ENCODE results near the gene SERPINB7. TPM values are rescaled to one million over a fixed set of nuclear protein-coding genes. Genes with fewer than 3 reads are reported as not detected.

The SERPINB7 gene
- total RNA-seq, 1 experiment from 2014 or later = not detected

GRCh38 chr18:63765837-63766236 lies 9.4 kb upstream of the SERPINB7 start (continued):
- no peak for TF ChIP-seq ZBTB33 (IDR thresholded peaks at IDR 0.05; ENCODE audit: extremely low read depth, insufficient replicate concordance, low read length)

GRCh38 chr18:63773551-63773950 lies 1.7 kb upstream of the SERPINB7 start:
- DNase-seq (ENCODE audit: low read depth, low spot score) (no peak), ATAC-seq (no peak)

More at GRCh38 chr18:63773551-63773950, 1.7 kb upstream of the SERPINB7 start:
- intact Hi-C loops (cut with micrococcal nuclease) = no loop called here
- ChIA-PET CTCF (no interaction called here), RAD21 (ENCODE audit: low non-redundant PET in 1 of 2, low total read pairs in 2 of 2, uncharacterized antibody in 2 of 2, unreplicated experiment in 2 of 2) (no interaction called here), POLR2A (no interaction called here)
- H3K36me3 ChIP-seq (ENCODE audit: control insufficient read depth in 1 of 2, insufficient read depth in 2 of 2, low read length in 2 of 2) = no peaks in the 10 kb centered on the region
- no peak overlapping the region for H3K4me3 ChIP-seq (replicated peaks in 1 of 2; ENCODE audit: low read depth in 1 of 2, low read length in 2 of 2)
- H3K79me2 ChIP-seq (ENCODE audit: insufficient read depth, low read length) = no peaks in the 10 kb centered on the region
- H2AFZ ChIP-seq (ENCODE audit: low read depth, low read length, poor library complexity, severe bottlenecking) = no peak overlapping the region
- no TSS peak for BruUV-seq (replicated peaks)
- no peaks in the 10 kb centered on the region for H3K9me3 ChIP-seq (ENCODE audit: control insufficient read depth in 1 of 2, insufficient read depth in 1 of 2, low read depth in 1 of 2, low read length in 2 of 2)
- no peak for TF ChIP-seq SRF (IDR thresholded peaks at IDR 0.05; ENCODE audit: low read depth)
- no peak for TF ChIP-seq ZFX (IDR thresholded peaks at IDR 0.05)
- no peak for TF ChIP-seq ZNF274 (IDR thresholded peaks at IDR 0.05; ENCODE audit: low read depth, low read length)
- TF ChIP-seq POLR2A (IDR thresholded peaks at IDR 0.05; ENCODE audit: borderline replicate concordance, extremely low read depth, insufficient read depth, insufficient read length) = no peak
- TF ChIP-seq SP1 (IDR thresholded peaks at IDR 0.05; ENCODE audit: low read depth) = no peak
- no peak for TF ChIP-seq RAD21 (IDR thresholded peaks at IDR 0.05; ENCODE audit: low read depth)
- TF ChIP-seq FOSL1 (IDR thresholded peaks at IDR 0.05; ENCODE audit: low read depth) = no peak
- no peak for TF ChIP-seq TCF7L2 (IDR thresholded peaks at IDR 0.05; ENCODE audit: borderline replicate concordance, extremely low read depth, insufficient read depth, insufficient read length)
- TF ChIP-seq MAX (IDR thresholded peaks at IDR 0.05) = no peak
- TF ChIP-seq EZH2 (IDR thresholded peaks at IDR 0.05) = no peak
- TF ChIP-seq JUND (IDR thresholded peaks at IDR 0.05) = no peak
- TF ChIP-seq EGR1 (IDR thresholded peaks at IDR 0.05; ENCODE audit: low read depth) = no peak
- TF ChIP-seq ELF1 (IDR thresholded peaks at IDR 0.05; ENCODE audit: borderline replicate concordance, low read depth) = no peak
- no peak for TF ChIP-seq YY1 (IDR thresholded peaks at IDR 0.05; ENCODE audit: extremely low read depth, insufficient replicate concordance, low read depth, low read length)
- H3K9ac ChIP-seq (ENCODE audit: low read length) = no peak overlapping the region
- no peak overlapping the region for H3K27ac ChIP-seq (ENCODE audit: low read depth, low read length)
- peaks cover 0 to 19% of the 10 kb centered on the region in 2 experiments; a peak in 2 of 4 replicates for H3K4me1 ChIP-seq (ENCODE audit: control insufficient read depth in 1 of 2, insufficient read depth in 2 of 2, low read length in 2 of 2)
- H3K4me2 ChIP-seq (ENCODE audit: low read length) = no peak overlapping the region
- no peaks in the 10 kb centered on the region for H4K20me1 ChIP-seq (ENCODE audit: insufficient read depth)
- H3K9me2 ChIP-seq (ENCODE audit: insufficient read depth) = no peaks in the 10 kb centered on the region
- H3K27me3 ChIP-seq (ENCODE audit: insufficient read depth, low read length) = no peaks in the 10 kb centered on the region
